ENCODE measurements around the gene RPRD1B. TPM values are rescaled to one million over a fixed set of nuclear protein-coding genes. Genes with fewer than 3 reads are reported as not detected.

RPRD1B gene
- total and polyA plus RNA-seq, 7 donors, result 10.2 to 31.9 (median 27.2) TPM

DNA sequence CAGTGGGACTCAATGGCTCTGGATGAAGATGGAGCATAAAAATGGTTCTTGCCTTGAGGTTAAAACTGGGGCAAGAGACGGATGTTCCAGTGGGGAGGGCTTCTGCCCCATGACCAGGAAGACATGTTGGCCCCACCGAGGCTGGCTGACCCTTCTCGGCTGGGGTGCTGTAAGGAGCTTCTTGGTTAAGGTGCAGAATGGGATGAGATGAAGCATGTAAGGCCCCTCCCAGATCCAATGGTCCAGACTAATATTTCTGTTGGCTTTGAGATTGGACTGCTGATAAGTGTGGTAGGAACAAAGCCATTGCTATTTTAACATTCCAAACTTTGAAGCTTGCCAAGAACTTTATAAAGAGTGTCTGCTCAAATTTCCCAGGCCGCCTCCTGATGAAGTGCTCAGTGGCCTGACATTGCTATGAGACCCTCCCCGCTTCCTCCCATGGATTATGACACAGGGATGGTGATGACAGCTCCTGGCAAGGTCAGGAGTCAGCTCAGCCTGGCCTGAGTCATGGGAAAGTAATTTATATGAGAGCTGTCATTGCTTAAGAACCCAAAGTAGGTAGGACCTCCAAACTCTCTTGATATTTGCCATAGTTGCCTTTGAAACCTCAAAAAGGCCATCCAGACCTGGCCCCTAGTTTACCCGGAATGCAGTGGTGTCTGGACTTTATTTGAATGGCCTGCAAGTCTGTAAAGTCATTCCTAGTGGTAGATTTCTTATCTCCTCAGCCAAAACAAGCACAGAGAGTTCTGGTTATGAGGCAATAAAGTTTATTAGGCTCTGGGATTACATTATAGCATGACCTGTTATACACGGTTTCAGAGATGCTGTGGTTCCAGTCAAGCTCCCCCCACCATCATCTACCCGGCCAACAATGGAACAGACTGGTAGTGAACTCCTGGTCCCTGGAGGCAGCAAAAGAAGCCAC lies 76.3 kb downstream of the RPRD1B start:
- intact Hi-C loops (cut with DNase I), result no loop called here
- WGBS, 2 donors, result 32 to 63% methylated on average over 8 of the region's 8 CpGs
- H3K36me3 ChIP-seq, result no peaks in the 10 kb centered on the region
- no peak for TF ChIP-seq POLR2A (IDR thresholded peaks at IDR 0.05)
- TF ChIP-seq POLR2AphosphoS5 (IDR thresholded peaks at IDR 0.05), result peak; percentile 83 to 97 (median 94)
- TF ChIP-seq EP300 (IDR thresholded peaks at IDR 0.05), result peak; percentile 54 to 90 (median 80)
- H3K27ac ChIP-seq, result peak overlapping the region; percentile 78 to 88 (median 82)
- DNase-seq, result peak; percentile 91
- H3K4me3 ChIP-seq, result no peak overlapping the region
- H3K9me3 ChIP-seq, result no peaks in the 10 kb centered on the region
- peaks cover 0 to 73% (median 49%) of the 10 kb centered on the region in 4 donors for H3K4me1 ChIP-seq
- no peaks in the 10 kb centered on the region for H3K27me3 ChIP-seq

DNA sequence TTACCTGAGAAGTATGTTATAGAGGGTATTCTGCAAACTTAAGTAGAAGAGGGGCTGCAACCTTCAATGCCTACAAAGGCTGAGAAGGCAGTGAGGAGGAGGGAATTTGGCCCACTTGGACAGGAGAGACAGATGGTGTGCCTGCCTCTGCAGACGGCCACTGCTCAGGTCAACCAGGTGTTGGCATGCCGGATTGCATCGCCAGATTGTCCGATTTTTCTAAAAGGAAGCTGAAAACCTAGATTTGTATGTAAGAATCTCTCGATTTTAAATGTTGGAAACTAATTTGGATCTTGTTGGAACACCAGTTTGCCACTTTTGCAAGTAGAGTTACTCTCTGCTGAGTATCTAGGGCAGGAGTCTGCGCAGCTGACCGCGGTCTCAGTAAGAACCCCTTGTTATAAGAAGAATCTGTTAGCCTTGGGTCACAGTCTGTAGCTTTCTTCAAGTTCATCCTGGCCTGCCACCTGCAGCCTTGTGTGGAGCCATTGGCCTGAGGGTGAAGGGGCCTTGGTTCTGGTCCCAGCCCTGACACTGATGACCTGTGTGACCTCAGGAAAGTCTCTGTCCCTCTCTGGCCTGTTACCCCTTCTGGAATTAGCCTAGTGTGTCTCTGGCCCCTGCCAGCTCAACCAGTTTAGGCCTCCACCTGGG lies 77.1 kb downstream of the RPRD1B start:
- intact Hi-C loops (cut with DNase I), result no loop called here
- H3K36me3 ChIP-seq, result no peaks in the 10 kb centered on the region
- WGBS, 2 donors, result 59 to 87% methylated on average over 8 of the region's 8 CpGs
- peaks cover 0 to 73% (median 49%) of the 10 kb centered on the region in 4 donors for H3K4me1 ChIP-seq
- H3K9me3 ChIP-seq, result no peaks in the 10 kb centered on the region
- DNase-seq, result no peak
- no peak overlapping the region for H3K4me3 ChIP-seq
- peak overlapping the region; percentile 78 to 88 (median 82) for H3K27ac ChIP-seq
- TF ChIP-seq, protein P1, sequence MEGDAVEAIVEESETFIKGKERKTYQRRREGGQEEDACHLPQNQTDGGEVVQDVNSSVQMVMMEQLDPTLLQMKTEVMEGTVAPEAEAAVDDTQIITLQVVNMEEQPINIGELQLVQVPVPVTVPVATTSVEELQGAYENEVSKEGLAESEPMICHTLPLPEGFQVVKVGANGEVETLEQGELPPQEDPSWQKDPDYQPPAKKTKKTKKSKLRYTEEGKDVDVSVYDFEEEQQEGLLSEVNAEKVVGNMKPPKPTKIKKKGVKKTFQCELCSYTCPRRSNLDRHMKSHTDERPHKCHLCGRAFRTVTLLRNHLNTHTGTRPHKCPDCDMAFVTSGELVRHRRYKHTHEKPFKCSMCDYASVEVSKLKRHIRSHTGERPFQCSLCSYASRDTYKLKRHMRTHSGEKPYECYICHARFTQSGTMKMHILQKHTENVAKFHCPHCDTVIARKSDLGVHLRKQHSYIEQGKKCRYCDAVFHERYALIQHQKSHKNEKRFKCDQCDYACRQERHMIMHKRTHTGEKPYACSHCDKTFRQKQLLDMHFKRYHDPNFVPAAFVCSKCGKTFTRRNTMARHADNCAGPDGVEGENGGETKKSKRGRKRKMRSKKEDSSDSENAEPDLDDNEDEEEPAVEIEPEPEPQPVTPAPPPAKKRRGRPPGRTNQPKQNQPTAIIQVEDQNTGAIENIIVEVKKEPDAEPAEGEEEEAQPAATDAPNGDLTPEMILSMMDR (IDR thresholded peaks at IDR 0.05), result no peak
- no peaks in the 10 kb centered on the region for H3K27me3 ChIP-seq

DNA sequence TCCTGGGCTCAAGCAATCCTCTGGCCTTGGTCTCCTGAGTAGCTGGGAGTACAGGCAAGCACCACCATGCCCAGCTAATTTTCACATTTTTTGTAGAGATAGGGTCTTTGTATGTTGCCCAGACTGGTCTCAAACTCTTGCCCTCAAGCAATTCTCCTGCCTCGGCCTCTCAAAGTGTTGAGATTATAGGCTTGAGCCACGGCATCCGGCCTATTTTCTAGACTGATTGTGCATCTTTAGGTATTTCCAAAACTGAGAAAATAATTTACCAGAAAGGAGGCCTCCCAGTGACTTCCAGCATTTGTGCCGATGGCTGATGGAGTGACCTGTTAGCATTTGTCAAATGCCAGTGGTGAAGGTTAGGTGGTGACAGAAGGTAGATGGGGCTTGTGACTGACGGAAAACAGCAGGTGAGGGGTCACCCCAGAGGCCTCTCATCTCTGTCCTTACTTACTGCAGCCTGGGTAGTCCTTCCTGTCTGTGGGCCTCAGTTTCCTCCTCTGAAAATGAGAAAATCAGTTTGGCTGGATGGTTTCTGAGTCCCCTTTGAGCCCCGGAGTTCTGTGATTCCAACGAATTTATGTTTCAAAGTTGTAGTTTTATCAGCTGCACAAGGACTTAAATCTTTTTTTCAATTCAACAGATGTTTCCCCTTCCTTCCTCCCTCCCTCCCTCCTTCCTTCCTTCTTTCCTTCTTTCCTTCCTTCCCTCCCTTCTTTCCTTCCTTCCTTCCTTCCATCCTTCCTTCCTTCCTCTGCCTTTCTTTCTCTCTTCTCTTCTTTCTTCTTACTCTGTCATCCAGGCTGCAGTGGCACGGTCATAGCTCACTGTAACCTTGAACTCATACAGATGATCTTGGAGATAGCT lies 78.1 kb downstream of the RPRD1B start:
- WGBS, 2 donors, result 90 to 95% methylated on average over 8 of the region's 8 CpGs

DNA sequence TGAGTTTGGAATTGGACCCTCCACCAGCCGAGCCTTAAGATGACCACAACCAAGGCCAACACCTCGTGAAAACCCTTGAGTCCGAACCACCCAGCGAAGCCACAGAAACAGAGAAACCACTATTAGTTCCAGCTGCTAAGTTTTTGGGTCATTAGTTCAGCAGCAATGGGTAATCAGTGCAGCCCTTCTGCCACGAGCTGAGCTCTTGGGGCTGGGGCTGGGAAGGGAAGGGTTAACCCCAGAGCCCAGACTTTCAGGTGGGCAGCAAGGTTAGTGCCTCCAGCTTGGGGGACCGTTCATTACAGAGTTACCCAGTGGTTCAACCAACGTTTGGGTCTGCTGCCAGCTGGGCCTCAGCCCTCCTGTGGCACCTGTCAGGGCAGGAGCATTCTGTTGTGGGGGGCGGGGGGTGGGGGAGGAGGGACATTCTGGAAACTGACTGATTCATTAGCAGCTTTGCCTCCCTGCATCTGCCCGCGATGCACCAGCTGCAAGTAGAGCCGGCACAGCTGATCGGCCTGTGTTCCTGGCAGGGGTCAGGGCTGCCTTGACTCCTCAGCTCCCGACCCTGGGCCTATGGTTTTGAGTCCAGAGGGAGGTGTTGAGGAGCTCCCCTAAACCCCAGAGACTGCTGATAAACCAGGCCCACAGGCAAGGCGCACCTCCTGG lies 78.8 kb downstream of the RPRD1B start:
- TF ChIP-seq EP300 (IDR thresholded peaks at IDR 0.05) (no peak), POLR2AphosphoS5 (IDR thresholded peaks at IDR 0.05) (no peak), POLR2A (IDR thresholded peaks at IDR 0.05) (no peak)
- TF ChIP-seq, protein P1 (IDR thresholded peaks at IDR 0.05), result no peak
- Histone ChIP-seq H3K4me1 (peaks cover 0 to 65% (median 49%) of the 10 kb centered on the region in 4 donors), H3K9me3 (no peaks in the 10 kb centered on the region), H3K27ac (no peak overlapping the region), H3K36me3 (no peaks in the 10 kb centered on the region), H3K4me3 (no peak overlapping the region), H3K27me3 (no peaks in the 10 kb centered on the region)
- intact Hi-C loops (cut with DNase I), result loop anchor here (2.0 kb wide), 1 partner anchor 42 kb away; no protein-coding TSS in a partner anchor
- WGBS, 2 donors, result 91 to 92% methylated on average over 14 of the region's 14 CpGs
- DNase-seq, result no peak

More for the DNA sequence above, 78.1 kb downstream of the RPRD1B start:
- intact Hi-C loops (cut with DNase I), result loop anchor here (2.0 kb wide), 1 partner anchor 43 kb away; no protein-coding TSS in a partner anchor
- H3K36me3 ChIP-seq, result no peaks in the 10 kb centered on the region
- H3K4me1 ChIP-seq, result peaks cover 0 to 65% (median 49%) of the 10 kb centered on the region in 4 donors
- H3K9me3 ChIP-seq, result no peaks in the 10 kb centered on the region
- TF ChIP-seq, protein P1 (IDR thresholded peaks at IDR 0.05), result no peak
- TF ChIP-seq POLR2AphosphoS5 (IDR thresholded peaks at IDR 0.05), result no peak
- no peak for TF ChIP-seq POLR2A (IDR thresholded peaks at IDR 0.05)
- no peak for TF ChIP-seq EP300 (IDR thresholded peaks at IDR 0.05)
- DNase-seq, result no peak
- peak overlapping the region in 3 of 4 donors; percentile 79 to 88 (median 84) for H3K27ac ChIP-seq
- no peak overlapping the region for H3K4me3 ChIP-seq
- no peaks in the 10 kb centered on the region for H3K27me3 ChIP-seq

All from sigmoid colon (tissue), 7 donors.